ENCODE data around the gene AMOTL1.

AMOTL1 gene

DNA sequence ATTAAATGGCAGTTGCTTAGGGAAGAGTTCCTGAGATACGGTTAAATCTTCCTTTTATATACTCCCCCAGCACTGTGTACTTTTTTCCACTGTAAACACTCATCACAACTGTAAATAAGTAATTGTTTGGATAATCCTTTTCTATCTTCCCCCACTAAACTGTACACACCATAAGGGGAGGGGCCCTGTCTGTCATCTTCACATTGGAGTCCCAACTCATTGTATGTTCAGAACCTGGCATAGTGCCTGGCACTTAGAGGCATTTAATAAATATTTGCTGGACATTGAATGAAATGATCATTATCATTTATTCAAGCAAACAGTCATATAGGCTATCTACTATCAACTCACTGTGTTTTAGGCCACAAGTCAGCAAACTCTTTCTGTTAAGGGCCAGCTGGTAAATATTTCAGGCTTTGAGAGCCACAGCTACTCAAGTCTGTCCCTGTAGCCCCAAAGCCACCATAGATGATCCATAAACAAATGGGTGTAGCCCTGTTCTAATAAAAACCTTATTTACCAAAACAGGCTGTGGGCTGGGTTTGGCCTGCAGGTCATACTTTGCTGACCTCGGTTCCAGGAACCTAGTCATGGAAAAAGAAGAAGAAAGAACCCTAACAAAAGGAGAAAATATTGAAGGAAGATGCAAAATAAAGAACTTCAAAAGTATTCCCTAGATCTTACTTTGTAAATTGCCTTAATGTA is 70.0 kb downstream of the AMOTL1 start:
- Histone ChIP-seq H3K18ac (ENCODE audit: low read depth in 1 of 2, low read length in 2 of 2) (no peak overlapping the region), H3K27me3 (ENCODE audit: control insufficient read depth in 1 of 2, insufficient read depth in 1 of 2, low read length in 2 of 2) (no peaks in the 10 kb centered on the region), H3K4me2 (ENCODE audit: low read length, poor library complexity, severe bottlenecking) (no peak overlapping the region), H2AK5ac (ENCODE audit: low read length, severe bottlenecking) (no peak overlapping the region), H3K4me1 (ENCODE audit: control insufficient read depth, insufficient read depth, low read depth, low read length) (no peaks in the 10 kb centered on the region), H4K91ac (ENCODE audit: low read length) (no peak overlapping the region), H2BK15ac (ENCODE audit: low read depth, poor library complexity, severe bottlenecking) (no peak overlapping the region), H2BK12ac (ENCODE audit: low read length in 2 of 2) (no peak overlapping the region), H2BK120ac (ENCODE audit: low read depth, low read length) (no peak overlapping the region), H3K9me3 (ENCODE audit: control insufficient read depth, low read length) (no peaks in the 10 kb centered on the region), H2AFZ (ENCODE audit: low read depth, low read length) (no peak overlapping the region), H3K4ac (ENCODE audit: low read depth in 1 of 2, low read length in 2 of 2) (no peak overlapping the region), H3K9ac (ENCODE audit: low read length) (no peak overlapping the region), H3K27ac (ENCODE audit: low read length, poor library complexity, severe bottlenecking) (no peak overlapping the region), H3K79me1 (replicated peaks; ENCODE audit: low read length, poor library complexity, severe bottlenecking) (peaks cover 28% of the 10 kb centered on the region), H2BK5ac (ENCODE audit: low read depth, low read length, poor library complexity, severe bottlenecking) (no peak overlapping the region), H3K14ac (ENCODE audit: low read length in 2 of 2) (no peak overlapping the region), H3K36me3 (ENCODE audit: control insufficient read depth in 1 of 2, insufficient read depth in 2 of 2, low read depth in 1 of 2, low read length in 2 of 2) (peaks cover 13 to 81% of the 10 kb centered on the region in 2 experiments), H3K23ac (ENCODE audit: low read length in 2 of 2) (no peak overlapping the region), H4K8ac (ENCODE audit: low read length) (no peak overlapping the region), H3K4me3 (ENCODE audit: insufficient read depth in 1 of 2, low read depth in 1 of 2, low read length in 2 of 2) (no peak overlapping the region)
- no peak for DNase-seq
- 86% methylated on average over 1 of the region's 2 CpGs for WGBS

DNA sequence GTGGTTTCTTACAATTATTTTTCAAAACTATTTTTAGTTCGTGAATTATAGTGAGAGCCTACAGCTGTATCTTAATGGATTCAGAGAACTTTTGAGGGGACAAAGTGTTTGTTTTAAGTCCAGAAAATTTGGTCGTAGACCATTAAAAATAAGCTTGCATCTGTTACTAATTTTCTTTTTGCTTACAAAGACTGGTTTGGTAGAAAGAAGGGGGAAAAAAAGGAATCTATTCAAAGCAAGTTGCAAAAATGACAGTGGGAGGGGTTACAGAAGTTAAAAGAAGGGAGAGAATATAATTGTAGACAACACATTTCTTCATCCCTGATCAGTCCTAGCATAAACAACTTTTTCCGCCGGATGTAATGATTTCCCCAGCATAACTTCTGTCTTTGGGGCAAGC is 72.1 kb downstream of the AMOTL1 start:
- Histone ChIP-seq H3K14ac (ENCODE audit: low read length in 2 of 2) (no peak overlapping the region), H2BK15ac (ENCODE audit: low read depth, poor library complexity, severe bottlenecking) (no peak overlapping the region), H3K27ac (ENCODE audit: low read length, poor library complexity, severe bottlenecking) (no peak overlapping the region), H2BK5ac (ENCODE audit: low read depth, low read length, poor library complexity, severe bottlenecking) (no peak overlapping the region), H3K18ac (ENCODE audit: low read depth in 1 of 2, low read length in 2 of 2) (no peak overlapping the region), H3K4ac (ENCODE audit: low read depth in 1 of 2, low read length in 2 of 2) (no peak overlapping the region), H2BK120ac (ENCODE audit: low read depth, low read length) (no peak overlapping the region), H2BK12ac (ENCODE audit: low read length in 2 of 2) (no peak overlapping the region), H2AK5ac (ENCODE audit: low read length, severe bottlenecking) (no peak overlapping the region), H3K9me3 (ENCODE audit: control insufficient read depth, low read length) (no peaks in the 10 kb centered on the region), H3K9ac (ENCODE audit: low read length) (peak overlapping the region; percentile 9), H4K91ac (ENCODE audit: low read length) (no peak overlapping the region), H3K36me3 (ENCODE audit: control insufficient read depth in 1 of 2, insufficient read depth in 2 of 2, low read depth in 1 of 2, low read length in 2 of 2) (peaks cover 16 to 78% of the 10 kb centered on the region in 2 experiments), H3K79me1 (replicated peaks; ENCODE audit: low read length, poor library complexity, severe bottlenecking) (peaks cover 28% of the 10 kb centered on the region), H3K4me3 (ENCODE audit: insufficient read depth in 1 of 2, low read depth in 1 of 2, low read length in 2 of 2) (no peak overlapping the region), H4K8ac (ENCODE audit: low read length) (no peak overlapping the region), H3K4me1 (ENCODE audit: control insufficient read depth, insufficient read depth, low read depth, low read length) (no peaks in the 10 kb centered on the region), H3K4me2 (ENCODE audit: low read length, poor library complexity, severe bottlenecking) (no peak overlapping the region), H2AFZ (ENCODE audit: low read depth, low read length) (no peak overlapping the region), H3K27me3 (ENCODE audit: control insufficient read depth in 1 of 2, insufficient read depth in 1 of 2, low read length in 2 of 2) (no peaks in the 10 kb centered on the region), H3K23ac (ENCODE audit: low read length in 2 of 2) (no peak overlapping the region)
- WGBS: 100% methylated on average over 1 of the region's 4 CpGs
- no peak for DNase-seq

DNA sequence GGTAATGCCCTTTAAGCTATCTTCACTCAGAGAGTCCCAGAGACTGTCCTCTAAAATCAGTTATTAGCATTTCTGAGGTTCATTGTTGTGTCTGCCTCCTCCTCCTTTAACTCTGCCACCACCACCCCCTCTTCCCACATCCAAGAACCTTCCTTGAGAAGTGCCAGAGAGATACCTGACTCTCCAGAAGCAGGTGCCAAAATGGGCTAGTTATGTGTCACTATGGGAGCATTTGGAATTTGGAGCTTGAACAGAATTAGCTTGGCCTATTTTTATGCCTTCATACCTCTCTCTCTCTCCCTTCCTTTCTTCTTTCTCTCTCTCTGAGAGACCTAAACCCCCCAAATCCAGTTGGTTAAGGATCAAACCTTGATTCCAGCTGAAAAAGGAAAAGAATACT is 75.9 kb downstream of the AMOTL1 start:
- peaks cover 11 to 72% of the 10 kb centered on the region in 2 experiments for H3K36me3 ChIP-seq (ENCODE audit: control insufficient read depth in 1 of 2, insufficient read depth in 2 of 2, low read depth in 1 of 2, low read length in 2 of 2)
- H3K4me1 ChIP-seq (ENCODE audit: control insufficient read depth, insufficient read depth, low read depth, low read length): no peaks in the 10 kb centered on the region
- H4K91ac ChIP-seq (ENCODE audit: low read length): no peak overlapping the region
- H2BK120ac ChIP-seq (ENCODE audit: low read depth, low read length): no peak overlapping the region
- no peak overlapping the region for H2AK5ac ChIP-seq (ENCODE audit: low read length, severe bottlenecking)
- H3K9ac ChIP-seq (ENCODE audit: low read length): no peak overlapping the region
- no peak overlapping the region for H2BK15ac ChIP-seq (ENCODE audit: low read depth, poor library complexity, severe bottlenecking)
- H3K4ac ChIP-seq (ENCODE audit: low read depth in 1 of 2, low read length in 2 of 2): no peak overlapping the region
- no peak overlapping the region for H3K4me3 ChIP-seq (ENCODE audit: insufficient read depth in 1 of 2, low read depth in 1 of 2, low read length in 2 of 2)
- DNase-seq: no peak
- no peak overlapping the region for H3K18ac ChIP-seq (ENCODE audit: low read depth in 1 of 2, low read length in 2 of 2)
- H3K27me3 ChIP-seq (ENCODE audit: control insufficient read depth in 1 of 2, insufficient read depth in 1 of 2, low read length in 2 of 2): no peaks in the 10 kb centered on the region
- no peaks in the 10 kb centered on the region for H3K9me3 ChIP-seq (ENCODE audit: control insufficient read depth, low read length)
- no peak overlapping the region for H3K4me2 ChIP-seq (ENCODE audit: low read length, poor library complexity, severe bottlenecking)
- H2BK12ac ChIP-seq (ENCODE audit: low read length in 2 of 2): no peak overlapping the region
- no peak overlapping the region for H4K8ac ChIP-seq (ENCODE audit: low read length)
- no peak overlapping the region for H3K27ac ChIP-seq (ENCODE audit: low read length, poor library complexity, severe bottlenecking)
- no peak overlapping the region for H3K14ac ChIP-seq (ENCODE audit: low read length in 2 of 2)
- peaks cover 23% of the 10 kb centered on the region for H3K79me1 ChIP-seq (replicated peaks; ENCODE audit: low read length, poor library complexity, severe bottlenecking)
- H3K23ac ChIP-seq (ENCODE audit: low read length in 2 of 2): no peak overlapping the region
- H2AFZ ChIP-seq (ENCODE audit: low read depth, low read length): no peak overlapping the region
- H2BK5ac ChIP-seq (ENCODE audit: low read depth, low read length, poor library complexity, severe bottlenecking): no peak overlapping the region

DNA sequence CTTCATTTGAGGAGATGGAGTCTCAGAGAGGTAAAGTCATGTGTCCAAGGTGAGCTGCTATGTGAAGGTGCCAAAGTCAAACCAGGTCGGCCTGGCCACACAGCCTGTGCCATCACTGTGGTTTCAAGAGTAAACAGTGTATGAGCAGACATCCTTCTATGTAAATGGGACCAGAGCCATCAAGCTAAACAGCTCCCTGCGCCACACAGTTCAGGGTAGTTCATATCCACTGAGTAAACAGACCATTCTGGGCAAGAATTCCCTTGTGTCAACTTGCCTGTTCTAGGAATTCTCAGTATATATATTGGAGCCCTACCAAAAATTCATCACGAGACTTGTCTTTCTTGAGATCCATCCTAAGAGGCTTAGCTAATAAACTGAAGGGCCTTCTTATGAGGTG is 77.5 kb downstream of the AMOTL1 start:
- no peak overlapping the region for H2AFZ ChIP-seq (ENCODE audit: low read depth, low read length)
- no peak overlapping the region for H3K4me3 ChIP-seq (ENCODE audit: insufficient read depth in 1 of 2, low read depth in 1 of 2, low read length in 2 of 2)
- H3K4ac ChIP-seq (ENCODE audit: low read depth in 1 of 2, low read length in 2 of 2): no peak overlapping the region
- peak; percentile 40 for DNase-seq
- H3K9me3 ChIP-seq (ENCODE audit: control insufficient read depth, low read length): no peaks in the 10 kb centered on the region
- H3K79me1 ChIP-seq (replicated peaks; ENCODE audit: low read length, poor library complexity, severe bottlenecking): peaks cover 27% of the 10 kb centered on the region
- H3K23ac ChIP-seq (ENCODE audit: low read length in 2 of 2): no peak overlapping the region
- H3K9ac ChIP-seq (ENCODE audit: low read length): no peak overlapping the region
- no peak overlapping the region for H3K18ac ChIP-seq (ENCODE audit: low read depth in 1 of 2, low read length in 2 of 2)
- WGBS: 79% methylated on average over 3 of the region's 3 CpGs
- no peak overlapping the region for H2BK120ac ChIP-seq (ENCODE audit: low read depth, low read length)
- H2BK15ac ChIP-seq (ENCODE audit: low read depth, poor library complexity, severe bottlenecking): no peak overlapping the region
- no peaks in the 10 kb centered on the region for H3K4me1 ChIP-seq (ENCODE audit: control insufficient read depth, insufficient read depth, low read depth, low read length)
- H2BK12ac ChIP-seq (ENCODE audit: low read length in 2 of 2): no peak overlapping the region
- H4K91ac ChIP-seq (ENCODE audit: low read length): no peak overlapping the region
- H3K14ac ChIP-seq (ENCODE audit: low read length in 2 of 2): no peak overlapping the region
- H4K8ac ChIP-seq (ENCODE audit: low read length): no peak overlapping the region
- no peak overlapping the region for H3K27ac ChIP-seq (ENCODE audit: low read length, poor library complexity, severe bottlenecking)
- peaks cover 16 to 68% of the 10 kb centered on the region in 2 experiments for H3K36me3 ChIP-seq (ENCODE audit: control insufficient read depth in 1 of 2, insufficient read depth in 2 of 2, low read depth in 1 of 2, low read length in 2 of 2)
- H3K27me3 ChIP-seq (ENCODE audit: control insufficient read depth in 1 of 2, insufficient read depth in 1 of 2, low read length in 2 of 2): no peaks in the 10 kb centered on the region
- H3K4me2 ChIP-seq (ENCODE audit: low read length, poor library complexity, severe bottlenecking): no peak overlapping the region
- H2AK5ac ChIP-seq (ENCODE audit: low read length, severe bottlenecking): no peak overlapping the region
- no peak overlapping the region for H2BK5ac ChIP-seq (ENCODE audit: low read depth, low read length, poor library complexity, severe bottlenecking)
